Measurements from ENCODE around the gene LYRM2. TPM values are rescaled to one million over a fixed set of nuclear protein-coding genes. Genes with fewer than 3 reads are reported as not detected.

The LYRM2 gene
- total RNA-seq, 4 donors from 2014 or later = 12.0 to 20.1 (median 13.6) TPM

DNA sequence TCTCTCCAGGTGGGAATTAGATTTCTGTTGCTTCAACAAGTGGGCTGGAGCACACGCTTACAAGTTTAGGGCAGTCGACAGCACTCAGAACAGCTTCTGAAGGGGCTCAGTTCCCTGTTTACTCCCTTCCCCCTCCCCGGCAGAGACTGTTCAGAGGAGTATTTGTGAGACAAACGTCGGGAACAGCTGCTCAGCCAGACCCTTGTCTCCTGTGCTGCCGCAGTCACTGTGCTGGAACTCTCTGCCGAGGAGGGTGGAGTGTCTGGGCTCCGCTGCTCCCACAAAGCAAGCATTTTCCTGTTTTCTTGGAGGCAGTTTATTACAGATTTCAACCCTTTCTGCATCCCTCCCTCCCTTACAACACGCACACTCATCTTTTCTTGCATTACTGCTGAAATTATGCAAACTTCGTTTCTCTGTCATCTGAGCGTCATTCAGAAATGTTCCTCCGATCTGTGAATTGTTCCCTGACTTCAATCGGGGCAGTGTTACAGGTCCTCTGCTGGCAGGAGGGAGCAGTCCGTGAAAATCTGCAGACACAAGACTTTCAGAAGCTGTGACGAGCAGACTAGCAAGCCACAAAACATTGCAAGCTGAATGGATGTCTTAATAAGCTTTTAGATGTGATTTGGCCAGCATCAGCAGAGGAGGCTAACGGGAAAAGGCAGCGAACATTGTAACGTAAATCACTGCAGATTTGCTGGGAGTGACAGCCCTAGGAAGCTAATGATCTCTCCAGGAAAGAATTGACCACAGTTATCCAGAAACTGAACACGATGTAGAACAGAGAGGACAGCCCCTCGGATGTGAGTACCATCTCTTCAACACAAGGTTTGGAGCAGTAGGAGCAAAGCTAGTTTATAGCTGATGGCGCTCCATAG is 76.2 kb downstream of the LYRM2 start:
- peaks cover 0 to 8% (median 0%) of the 10 kb centered on the region in 4 donors for H3K9me3 ChIP-seq
- TF ChIP-seq POLR2A (IDR thresholded peaks at IDR 0.05) (peak in 1 of 2 donors; percentile 17), EP300 (IDR thresholded peaks at IDR 0.05) (peak in 1 of 2 donors; percentile 43)
- TF ChIP-seq, protein P1, sequence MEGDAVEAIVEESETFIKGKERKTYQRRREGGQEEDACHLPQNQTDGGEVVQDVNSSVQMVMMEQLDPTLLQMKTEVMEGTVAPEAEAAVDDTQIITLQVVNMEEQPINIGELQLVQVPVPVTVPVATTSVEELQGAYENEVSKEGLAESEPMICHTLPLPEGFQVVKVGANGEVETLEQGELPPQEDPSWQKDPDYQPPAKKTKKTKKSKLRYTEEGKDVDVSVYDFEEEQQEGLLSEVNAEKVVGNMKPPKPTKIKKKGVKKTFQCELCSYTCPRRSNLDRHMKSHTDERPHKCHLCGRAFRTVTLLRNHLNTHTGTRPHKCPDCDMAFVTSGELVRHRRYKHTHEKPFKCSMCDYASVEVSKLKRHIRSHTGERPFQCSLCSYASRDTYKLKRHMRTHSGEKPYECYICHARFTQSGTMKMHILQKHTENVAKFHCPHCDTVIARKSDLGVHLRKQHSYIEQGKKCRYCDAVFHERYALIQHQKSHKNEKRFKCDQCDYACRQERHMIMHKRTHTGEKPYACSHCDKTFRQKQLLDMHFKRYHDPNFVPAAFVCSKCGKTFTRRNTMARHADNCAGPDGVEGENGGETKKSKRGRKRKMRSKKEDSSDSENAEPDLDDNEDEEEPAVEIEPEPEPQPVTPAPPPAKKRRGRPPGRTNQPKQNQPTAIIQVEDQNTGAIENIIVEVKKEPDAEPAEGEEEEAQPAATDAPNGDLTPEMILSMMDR (IDR thresholded peaks at IDR 0.05) = no peak
- peak overlapping the region in 3 of 4 donors; percentile 0 to 43 (median 8) for H3K4me3 ChIP-seq
- peaks cover 0 to 6% (median 0%) of the 10 kb centered on the region in 3 donors for H3K36me3 ChIP-seq
- peaks cover 0 to 34% (median 0%) of the 10 kb centered on the region in 4 donors for H3K4me1 ChIP-seq
- 25 to 30% methylated on average over 21 of the region's 21 CpGs for WGBS, 2 donors
- peak in 1 of 2 donors; percentile 7 for DNase-seq (ENCODE audit: low spot score in 2 of 2)
- peak overlapping the region in 2 of 4 donors; percentile 30 to 79 for H3K27ac ChIP-seq
- no peaks in the 10 kb centered on the region for H3K27me3 ChIP-seq

DNA sequence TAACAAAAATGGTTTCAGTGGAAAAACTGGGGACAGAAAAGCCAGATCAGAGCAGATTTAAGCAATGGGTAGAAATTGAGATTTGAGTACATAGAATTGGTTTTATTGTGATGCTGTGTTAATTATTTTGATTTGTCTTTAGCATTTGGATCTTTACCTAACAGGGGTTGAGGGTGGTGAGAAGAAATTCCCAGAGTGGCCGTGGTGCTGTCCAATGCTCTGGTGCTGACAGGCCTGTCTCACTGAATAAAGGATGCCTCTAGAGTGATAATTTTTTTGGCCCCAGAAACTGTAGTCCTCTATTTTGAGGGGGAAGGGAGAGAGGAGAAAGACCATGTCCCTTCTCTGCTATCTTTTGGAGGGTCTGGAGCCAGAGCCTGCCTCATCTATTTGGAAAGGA is 79.1 kb downstream of the LYRM2 start:
- TF ChIP-seq EP300 (IDR thresholded peaks at IDR 0.05) (no peak), POLR2A (IDR thresholded peaks at IDR 0.05) (no peak)
- TF ChIP-seq, protein P1 (IDR thresholded peaks at IDR 0.05) = no peak
- H3K27ac ChIP-seq = no peak overlapping the region
- H3K36me3 ChIP-seq = peaks cover 0 to 6% (median 0%) of the 10 kb centered on the region in 3 donors
- DNase-seq (ENCODE audit: low spot score in 2 of 2) = no peak
- H3K4me1 ChIP-seq = peaks cover 0 to 25% (median 0%) of the 10 kb centered on the region in 4 donors
- H3K9me3 ChIP-seq = peaks cover 0 to 13% (median 0%) of the 10 kb centered on the region in 4 donors
- H3K4me3 ChIP-seq = no peak overlapping the region
- 73 to 87% methylated on average over 1 of the region's 1 CpG for WGBS, 2 donors
- H3K27me3 ChIP-seq = no peaks in the 10 kb centered on the region

DNA sequence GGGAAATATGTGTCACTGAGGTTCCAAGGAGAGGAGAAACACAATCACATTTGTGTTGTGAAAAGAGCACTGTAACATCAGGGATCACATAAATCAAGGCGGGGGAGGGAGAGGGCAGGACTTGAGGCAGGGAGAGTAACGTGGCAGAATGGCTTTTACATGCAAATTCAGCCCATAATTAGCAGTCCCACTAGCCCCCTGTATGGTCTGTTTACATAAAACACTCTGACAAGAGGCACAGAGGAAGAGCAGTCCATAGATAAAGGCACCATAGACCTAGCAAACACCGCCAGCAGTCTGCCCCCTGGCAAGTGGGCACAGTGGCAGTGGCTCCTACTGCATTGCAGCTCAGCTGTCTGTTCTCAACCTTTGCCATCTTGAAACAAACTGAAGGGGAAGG is 82.7 kb downstream of the LYRM2 start:
- WGBS, 2 donors = 34 to 43% methylated on average over 3 of the region's 3 CpGs
- Histone ChIP-seq H3K9me3 (peaks cover 0 to 13% (median 0%) of the 10 kb centered on the region in 4 donors), H3K4me3 (no peak overlapping the region), H3K27me3 (no peaks in the 10 kb centered on the region), H3K27ac (no peak overlapping the region), H3K36me3 (peaks cover 0 to 6% (median 0%) of the 10 kb centered on the region in 3 donors), H3K4me1 (peaks cover 0 to 4% (median 0%) of the 10 kb centered on the region in 4 donors)
- DNase-seq (ENCODE audit: low spot score in 2 of 2) = no peak
- TF ChIP-seq POLR2A (IDR thresholded peaks at IDR 0.05) (no peak), EP300 (IDR thresholded peaks at IDR 0.05) (no peak)
- TF ChIP-seq, protein P1 (IDR thresholded peaks at IDR 0.05) = no peak

DNA sequence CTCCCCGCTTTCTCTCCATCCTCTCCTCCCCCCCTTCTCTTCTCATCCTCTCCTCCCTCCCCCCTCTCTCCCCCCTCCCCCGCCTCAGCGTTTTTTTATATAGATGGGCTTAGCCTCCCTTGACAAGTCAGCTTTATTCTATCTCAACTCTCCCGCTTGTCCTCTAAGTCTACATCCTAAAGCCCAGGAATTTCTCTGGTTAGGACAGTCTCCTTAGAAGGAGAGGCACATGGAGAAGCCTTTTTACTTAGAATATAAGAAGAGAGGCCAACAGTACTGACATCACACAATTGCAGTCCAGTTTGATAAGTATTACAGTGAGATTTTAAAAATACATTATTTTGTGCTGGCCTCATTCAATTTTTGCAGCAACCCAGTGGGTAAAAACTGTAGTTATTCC is 83.5 kb downstream of the LYRM2 start:
- TF ChIP-seq, protein P1 (IDR thresholded peaks at IDR 0.05) = no peak
- TF ChIP-seq EP300 (IDR thresholded peaks at IDR 0.05) (no peak), POLR2A (IDR thresholded peaks at IDR 0.05) (no peak)
- 50% methylated on average over 3 of the region's 4 CpGs for WGBS, 2 donors
- DNase-seq (ENCODE audit: low spot score in 2 of 2) = no peak

DNA sequence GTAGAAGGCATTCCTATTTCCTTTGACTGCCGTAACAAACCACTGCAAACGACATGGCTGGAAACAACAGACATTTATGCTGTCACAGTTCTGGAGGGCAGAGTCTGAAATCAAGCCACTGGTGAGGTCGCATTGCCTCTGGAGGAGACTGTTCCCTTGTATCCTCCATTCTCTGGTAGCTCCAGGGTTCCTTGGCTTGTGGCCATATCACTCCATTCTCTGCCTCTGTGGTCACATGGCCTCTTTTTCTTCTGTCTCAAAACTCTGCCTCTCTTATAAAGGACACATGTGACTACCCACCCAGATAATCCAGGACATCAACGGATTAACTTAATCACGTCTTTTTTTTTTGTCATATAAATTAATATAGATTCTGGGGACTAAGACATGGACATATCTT is 84.4 kb downstream of the LYRM2 start:
- TF ChIP-seq, protein P1 (IDR thresholded peaks at IDR 0.05) = no peak
- TF ChIP-seq POLR2A (IDR thresholded peaks at IDR 0.05) (no peak), EP300 (IDR thresholded peaks at IDR 0.05) (no peak)
- Histone ChIP-seq H3K27ac (no peak overlapping the region), H3K36me3 (peaks cover 0 to 6% (median 0%) of the 10 kb centered on the region in 3 donors), H3K27me3 (no peaks in the 10 kb centered on the region), H3K4me3 (no peak overlapping the region), H3K4me1 (no peaks in the 10 kb centered on the region), H3K9me3 (peaks cover 0 to 13% (median 0%) of the 10 kb centered on the region in 4 donors)
- WGBS, 2 donors = 76% methylated on average over 5 of the region's 5 CpGs
- DNase-seq (ENCODE audit: low spot score in 2 of 2) = no peak

More for the DNA sequence above, 83.5 kb downstream of the LYRM2 start:
- no peak overlapping the region for H3K4me3 ChIP-seq
- no peak overlapping the region for H3K27ac ChIP-seq
- H3K4me1 ChIP-seq = no peaks in the 10 kb centered on the region
- H3K36me3 ChIP-seq = peaks cover 0 to 6% (median 0%) of the 10 kb centered on the region in 3 donors
- peaks cover 0 to 13% (median 0%) of the 10 kb centered on the region in 4 donors for H3K9me3 ChIP-seq
- H3K27me3 ChIP-seq = no peaks in the 10 kb centered on the region

Measured in tibial nerve (tissue), 4 donors.